Neuron (in vitro differentiated cells): Measurements from ENCODE around the gene VPS37C.
"Not testable (repeated sequence)": the region's sequence is repeated elsewhere in the genome, so short reads cannot be mapped to it uniquely, and the experiment has no call there.

ENCODE experiments used
- H2AFZ ChIP-seq: one replicate; pipeline ENCODE4 v1.6.1; 2013; ENCODE audit warnings: low read depth, mild to moderate bottlenecking, inconsistent platforms, low read length, moderate library complexity
- H3K27me3 ChIP-seq: one replicate; pipeline ENCODE4 v1.6.1; 2013; ENCODE audit warnings: low read length; ENCODE audit not compliant: insufficient read depth
- H3K36me3 ChIP-seq: one replicate; pipeline ENCODE4 v1.6.1; 2013; ENCODE audit warnings: low read length; ENCODE audit not compliant: insufficient read depth
- H3K4me1 ChIP-seq: one replicate; pipeline ENCODE4 v1.6.1; 2013; ENCODE audit warnings: low read length; ENCODE audit not compliant: insufficient read depth
- H3K4me3 ChIP-seq: 2 replicates; pipeline ENCODE4 v1.5.1; 2013; ENCODE audit warnings: mild to moderate bottlenecking, low read length, moderate library complexity
- H3K9me3 ChIP-seq: one replicate; pipeline ENCODE4 v1.6.1; 2013; ENCODE audit warnings: low read length

Gene VPS37C

DNA sequence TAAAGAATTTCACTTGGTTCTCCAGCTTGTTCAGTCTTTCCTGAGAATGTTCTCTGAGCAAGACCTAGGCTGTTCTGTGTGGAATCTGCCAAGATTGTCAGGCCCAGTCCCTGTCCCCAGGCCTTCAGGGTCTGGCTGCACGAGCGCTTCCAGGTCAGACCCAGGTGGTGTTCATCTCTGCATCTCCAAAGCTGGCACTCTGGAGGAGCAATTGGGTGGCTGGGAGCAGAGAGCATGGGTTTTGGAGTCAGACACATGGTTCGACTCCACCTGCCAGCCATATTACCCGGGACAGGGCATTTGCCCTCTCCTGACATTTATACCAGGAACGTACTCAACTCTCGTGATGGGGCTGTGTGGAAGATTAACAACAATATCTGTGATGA, 50.2 kb downstream of the VPS37C start:
- no peaks in the 10 kb centered on the region for H3K36me3 ChIP-seq
- H3K4me1 ChIP-seq: no peaks in the 10 kb centered on the region

DNA sequence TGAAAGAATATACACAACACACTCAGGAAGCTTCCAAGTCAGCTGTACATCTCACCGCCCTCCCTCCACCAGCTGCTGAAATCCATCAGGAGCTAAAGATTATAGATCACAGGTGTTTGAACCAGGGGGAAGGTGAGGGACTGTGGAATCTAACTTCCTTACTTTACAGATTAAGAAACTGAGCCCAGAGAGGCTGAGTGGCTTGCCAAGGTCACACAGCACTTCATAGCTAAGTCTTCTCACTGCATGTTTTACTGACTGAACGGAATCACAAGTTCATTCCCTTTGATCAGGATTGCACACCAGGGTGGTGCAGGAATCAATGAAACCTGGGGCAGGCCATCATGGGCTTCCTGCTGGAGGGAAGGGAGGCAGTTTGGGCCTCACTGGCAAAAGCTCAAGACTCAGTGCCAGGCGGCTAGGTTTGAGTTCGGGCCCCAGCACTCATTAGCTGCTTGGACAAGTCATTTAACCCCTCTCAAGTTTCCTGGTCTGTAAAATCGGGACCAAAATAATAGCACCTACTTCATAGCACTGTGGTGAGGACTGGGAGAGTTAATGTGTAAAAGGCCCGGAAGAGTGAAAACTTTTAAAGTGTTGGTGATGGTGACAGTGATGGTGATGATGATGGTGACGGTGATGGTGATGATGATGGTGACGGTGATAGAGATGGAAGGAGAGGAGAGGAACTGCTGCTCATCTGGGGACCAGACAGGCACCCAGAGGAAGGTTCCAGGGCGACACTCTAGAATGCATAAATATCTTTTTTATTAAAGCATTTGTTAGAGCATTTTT, 50.8 kb downstream of the VPS37C start:
- no peaks in the 10 kb centered on the region for H3K27me3 ChIP-seq

More for the DNA sequence above, 50.2 kb downstream of the VPS37C start:
- H3K9me3 ChIP-seq: no peaks in the 10 kb centered on the region
- H2AFZ ChIP-seq: no peak overlapping the region
- H3K4me3 ChIP-seq: no peak overlapping the region
- no peaks in the 10 kb centered on the region for H3K27me3 ChIP-seq

DNA sequence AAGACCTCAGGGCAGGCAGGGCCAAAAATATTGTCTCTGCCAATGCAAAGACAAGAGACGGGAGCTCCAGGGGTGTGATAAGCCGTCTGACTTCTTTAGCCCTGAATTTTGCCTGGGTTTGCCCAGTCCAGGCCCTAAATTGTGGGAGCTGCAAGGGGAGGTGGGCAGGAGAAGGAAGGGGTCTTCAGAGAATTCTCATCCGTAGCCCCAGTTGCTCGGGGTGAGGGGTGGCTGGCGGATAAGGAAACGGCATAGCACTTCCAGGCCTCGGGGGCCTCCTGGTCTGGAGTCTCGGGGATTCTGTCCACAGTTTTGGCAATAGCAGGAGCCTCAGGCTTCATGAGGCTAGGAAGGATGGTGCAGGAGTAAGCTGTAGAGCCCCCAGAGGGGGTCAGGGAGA, 51.6 kb downstream of the VPS37C start:
- no peaks in the 10 kb centered on the region for H3K9me3 ChIP-seq
- H3K27me3 ChIP-seq: no peaks in the 10 kb centered on the region
- no peaks in the 10 kb centered on the region for H3K36me3 ChIP-seq
- no peak overlapping the region for H2AFZ ChIP-seq
- no peaks in the 10 kb centered on the region for H3K4me1 ChIP-seq
- no peak overlapping the region for H3K4me3 ChIP-seq

More for the DNA sequence above, 50.8 kb downstream of the VPS37C start:
- no peaks in the 10 kb centered on the region for H3K4me1 ChIP-seq
- H3K9me3 ChIP-seq: no peaks in the 10 kb centered on the region
- no peak overlapping the region for H3K4me3 ChIP-seq
- H2AFZ ChIP-seq: no peak overlapping the region
- no peaks in the 10 kb centered on the region for H3K36me3 ChIP-seq

DNA sequence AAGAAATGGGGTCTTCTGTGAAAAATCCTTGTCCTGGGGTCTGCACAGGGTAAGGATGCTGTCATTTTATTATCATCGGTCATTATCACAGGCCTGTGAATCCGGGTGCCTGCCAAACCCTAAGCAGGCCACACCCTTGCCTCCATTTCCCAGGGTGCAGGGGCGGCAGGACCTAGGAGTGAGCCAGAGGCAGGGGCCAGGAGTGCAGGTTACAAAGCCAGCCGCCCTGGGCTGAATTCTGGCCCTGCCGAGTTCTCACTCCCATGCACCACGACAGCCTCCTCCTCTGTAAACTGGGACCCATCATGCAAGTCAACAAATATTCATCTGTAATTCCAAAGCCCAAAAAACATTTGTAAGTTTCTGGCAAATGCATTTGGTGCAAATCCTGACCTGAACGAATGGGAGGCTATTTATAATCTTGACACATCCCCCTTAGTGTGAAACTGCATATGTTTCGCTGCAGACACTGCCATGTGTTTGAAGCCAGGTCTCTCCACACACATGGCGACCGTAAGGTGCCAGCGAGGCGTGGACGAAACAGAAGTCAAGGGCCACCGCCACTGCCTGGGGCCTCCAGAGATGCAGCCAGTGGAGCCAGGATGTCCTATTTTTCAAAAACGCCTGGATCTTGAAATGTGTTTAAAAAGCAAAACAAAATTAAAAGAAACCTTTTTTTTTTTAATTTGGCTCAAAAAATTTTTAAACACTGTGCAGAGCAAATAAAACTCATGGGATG, 52.2 kb downstream of the VPS37C start:
- Histone ChIP-seq H3K4me3 (no peak overlapping the region), H3K4me1 (no peaks in the 10 kb centered on the region), H3K27me3 (no peaks in the 10 kb centered on the region), H3K36me3 (no peaks in the 10 kb centered on the region), H2AFZ (no peak overlapping the region), H3K9me3 (no peaks in the 10 kb centered on the region)

DNA sequence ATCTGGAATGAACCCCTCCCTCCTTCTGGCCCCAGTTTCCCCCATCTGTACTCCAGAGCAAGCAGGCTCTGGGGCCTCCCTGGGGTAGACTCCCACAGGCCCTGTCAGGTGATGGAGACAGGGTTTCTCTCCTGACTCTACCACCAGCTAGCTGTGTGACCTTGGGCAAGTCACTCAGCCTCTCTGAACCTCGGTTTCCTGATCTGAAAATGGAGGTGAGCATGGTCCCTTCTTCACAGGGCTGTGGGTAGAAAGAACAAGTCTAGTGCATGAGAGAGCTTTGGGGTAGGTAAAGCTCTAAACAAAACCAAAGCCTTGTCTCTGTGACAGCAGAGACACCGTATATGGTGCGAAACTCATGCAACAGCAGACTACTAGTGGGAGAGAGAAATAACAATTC, 53.3 kb downstream of the VPS37C start:
- Histone ChIP-seq H2AFZ (no peak overlapping the region), H3K9me3 (no peaks in the 10 kb centered on the region), H3K4me3 (no peak overlapping the region), H3K27me3 (no peaks in the 10 kb centered on the region), H3K4me1 (no peaks in the 10 kb centered on the region), H3K36me3 (no peaks in the 10 kb centered on the region)

DNA sequence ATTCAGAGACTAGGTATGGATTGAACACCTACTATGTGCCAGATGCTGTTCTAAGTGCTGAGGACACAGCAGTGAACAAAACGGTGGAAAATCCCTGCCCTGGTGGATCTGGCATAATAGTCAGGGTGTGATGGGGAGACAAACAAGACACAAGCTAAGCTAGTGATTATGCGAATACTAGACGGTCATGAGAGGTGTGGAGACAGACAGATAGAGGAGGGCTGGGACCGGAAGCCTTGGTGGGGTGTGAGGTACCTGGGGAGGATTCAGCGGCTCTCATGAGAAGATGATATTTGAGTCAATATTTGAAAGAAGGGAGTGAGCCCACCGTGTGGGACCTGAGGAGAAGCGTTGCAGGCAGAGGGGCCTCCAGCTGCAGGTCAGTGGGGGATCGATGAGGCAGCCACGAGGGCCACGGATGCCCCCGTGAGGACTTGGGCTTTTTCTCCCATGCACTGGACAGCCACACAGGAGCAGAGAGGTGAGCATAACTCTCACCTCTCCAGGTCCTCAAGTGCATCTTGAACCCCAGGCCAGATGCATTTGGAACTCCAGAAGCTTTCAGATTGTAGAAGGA, 54.2 kb downstream of the VPS37C start:
- Histone ChIP-seq H3K4me3 (no peak overlapping the region), H3K4me1 (no peaks in the 10 kb centered on the region), H2AFZ (no peak overlapping the region), H3K9me3 (no peaks in the 10 kb centered on the region), H3K27me3 (no peaks in the 10 kb centered on the region), H3K36me3 (no peaks in the 10 kb centered on the region)

DNA sequence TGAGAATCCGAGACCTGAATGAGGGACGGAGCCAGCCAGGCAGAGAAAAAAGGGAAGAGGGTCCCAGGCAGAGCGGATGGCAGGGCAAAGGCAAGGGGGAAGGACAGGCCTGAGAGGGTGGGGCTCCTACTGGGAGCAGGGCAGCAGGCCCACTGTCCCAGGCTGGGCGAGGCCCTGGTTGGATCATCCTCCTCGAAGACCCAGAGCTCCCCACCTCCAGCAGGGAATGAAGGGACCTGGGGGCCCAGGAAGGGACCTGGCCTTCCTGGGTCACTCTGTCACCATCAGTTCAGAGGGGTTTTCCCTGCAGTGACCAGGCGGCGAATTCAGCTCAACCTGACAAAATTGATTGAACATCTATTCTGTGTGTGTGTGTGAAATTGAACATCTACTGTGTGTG, 54.9 kb downstream of the VPS37C start:
- Histone ChIP-seq H3K36me3 (no peaks in the 10 kb centered on the region), H3K4me1 (no peaks in the 10 kb centered on the region), H2AFZ (no peak overlapping the region), H3K4me3 (no peak overlapping the region), H3K27me3 (no peaks in the 10 kb centered on the region), H3K9me3 (no peaks in the 10 kb centered on the region)

DNA sequence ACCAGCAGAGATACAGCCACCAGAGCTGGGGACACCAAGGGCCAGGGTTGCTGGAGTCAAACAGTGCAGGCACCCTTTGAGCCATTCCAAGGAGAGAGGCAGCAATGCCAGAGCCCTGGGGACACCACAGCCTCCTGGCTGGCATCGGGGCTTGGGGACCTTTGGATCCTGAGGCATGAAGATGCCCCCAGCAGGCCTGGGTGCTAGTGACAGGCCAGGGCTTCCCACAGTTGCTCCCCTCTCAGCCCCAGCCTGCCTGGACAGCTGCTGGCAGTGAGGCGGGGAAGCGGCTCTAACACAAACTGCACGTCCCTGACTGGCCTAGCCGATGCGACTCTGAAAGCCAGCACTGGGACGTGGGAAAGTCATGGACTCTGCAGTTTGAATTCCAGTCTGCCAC, 56.3 kb downstream of the VPS37C start:
- no peak overlapping the region for H3K4me3 ChIP-seq
- H2AFZ ChIP-seq: no peak overlapping the region
- H3K4me1 ChIP-seq: no peaks in the 10 kb centered on the region
- no peaks in the 10 kb centered on the region for H3K27me3 ChIP-seq
- no peaks in the 10 kb centered on the region for H3K9me3 ChIP-seq
- no peaks in the 10 kb centered on the region for H3K36me3 ChIP-seq

DNA sequence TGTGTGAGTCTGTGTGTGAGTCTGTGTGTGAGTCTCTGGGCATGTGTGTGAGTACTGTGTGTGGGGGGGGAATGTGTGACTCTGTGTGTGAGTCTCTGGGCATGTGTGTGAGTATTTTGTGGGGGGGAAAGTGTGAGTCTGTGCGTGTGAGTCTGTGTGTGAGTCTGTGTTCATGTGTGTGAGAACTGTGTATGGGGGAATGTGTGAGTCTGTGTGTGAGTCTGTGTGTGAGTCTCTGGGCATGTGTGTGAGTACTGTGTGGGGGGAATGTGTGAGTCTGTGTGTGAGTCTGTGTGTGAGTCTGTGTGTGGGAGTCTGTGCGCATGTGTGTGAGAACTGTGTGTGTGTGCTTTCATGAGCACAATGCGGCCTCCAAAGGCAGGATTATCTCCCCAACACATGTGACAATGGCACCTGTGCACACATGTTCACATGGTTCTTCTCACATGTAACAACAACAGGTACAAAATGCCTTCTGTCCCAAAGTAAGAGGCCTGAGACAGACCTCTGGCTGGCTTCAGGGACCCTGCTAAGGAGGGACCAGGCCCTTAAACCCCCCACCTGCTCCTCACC, 57.3 kb downstream of the VPS37C start:
- Histone ChIP-seq H3K9me3 (no peaks in the 10 kb centered on the region), H2AFZ (no peak overlapping the region), H3K4me3 (no peak overlapping the region), H3K4me1 (no peaks in the 10 kb centered on the region), H3K36me3 (no peaks in the 10 kb centered on the region), H3K27me3 (no peaks in the 10 kb centered on the region)

DNA sequence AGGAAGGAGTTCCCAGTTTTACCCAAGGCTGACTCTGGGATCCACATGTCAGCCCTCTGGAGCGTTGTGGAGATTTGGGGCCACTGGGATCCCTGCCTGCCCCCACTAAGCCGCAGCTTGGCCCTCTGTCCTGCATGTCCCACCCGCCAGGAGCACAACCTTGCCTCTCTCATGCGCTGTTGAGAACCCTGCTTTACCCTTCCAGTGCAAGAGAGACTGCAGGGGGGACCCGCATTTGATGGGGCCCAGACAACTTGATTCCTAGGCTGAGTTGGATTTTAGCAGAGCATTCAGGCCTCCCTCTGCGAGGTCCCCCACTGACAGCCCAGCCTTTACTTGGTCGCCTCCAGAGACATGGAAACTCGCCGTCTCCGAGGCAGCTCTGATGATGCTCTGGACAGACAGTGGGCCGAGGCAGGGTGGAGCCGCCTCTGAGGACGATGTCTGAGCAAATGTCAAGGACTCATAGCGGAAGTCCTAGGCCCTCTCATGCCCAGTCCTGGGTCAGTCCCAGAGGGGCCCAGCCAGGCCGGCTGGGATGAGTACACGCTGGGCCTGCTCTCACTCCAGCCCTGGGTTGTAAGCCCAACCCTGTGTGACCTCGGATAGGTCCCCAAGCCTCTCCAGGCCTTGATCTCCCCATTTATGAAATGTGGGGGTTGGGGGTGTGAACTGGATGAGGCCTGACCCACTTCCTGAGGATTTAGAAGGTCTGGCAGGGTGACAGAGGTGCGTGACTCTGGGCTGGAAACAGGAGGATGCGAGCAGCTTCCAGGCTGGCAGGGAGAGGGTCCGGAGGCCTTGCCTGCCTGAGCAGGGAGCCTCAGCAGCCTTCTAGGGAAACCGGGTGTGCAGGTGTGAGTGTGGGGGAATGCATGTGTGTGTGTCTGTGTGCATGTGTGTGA, 58.3 kb downstream of the VPS37C start:
- H2AFZ ChIP-seq: no peak overlapping the region
- no peaks in the 10 kb centered on the region for H3K27me3 ChIP-seq
- no peaks in the 10 kb centered on the region for H3K4me1 ChIP-seq
- no peak overlapping the region for H3K4me3 ChIP-seq
- no peaks in the 10 kb centered on the region for H3K36me3 ChIP-seq
- no peaks in the 10 kb centered on the region for H3K9me3 ChIP-seq

DNA sequence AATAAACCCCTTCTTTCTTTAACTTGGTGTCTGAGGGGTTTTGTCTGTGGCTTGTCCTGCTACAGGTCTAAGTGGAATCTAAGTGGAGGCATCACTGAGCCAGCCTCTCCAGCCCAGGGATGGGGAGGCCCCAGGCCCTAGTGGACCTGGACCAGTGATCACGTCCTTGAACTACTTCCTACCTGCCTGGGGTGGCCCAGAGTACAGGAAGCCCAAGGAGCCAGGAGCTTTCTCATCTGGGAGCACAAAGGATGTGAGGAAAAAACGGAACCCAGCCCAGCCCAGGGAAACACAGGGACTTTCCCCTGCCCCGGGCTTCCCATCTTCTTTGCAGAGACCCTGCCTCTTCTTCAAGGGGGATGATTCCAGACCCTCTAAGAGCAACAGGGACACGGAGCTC, 62.4 kb downstream of the VPS37C start:
- peaks cover 3% of the 10 kb centered on the region for H3K9me3 ChIP-seq
- no peaks in the 10 kb centered on the region for H3K4me1 ChIP-seq
- H3K27me3 ChIP-seq: no peaks in the 10 kb centered on the region
- no peaks in the 10 kb centered on the region for H3K36me3 ChIP-seq
- H3K4me3 ChIP-seq: no peak overlapping the region
- H2AFZ ChIP-seq: no peak overlapping the region

DNA sequence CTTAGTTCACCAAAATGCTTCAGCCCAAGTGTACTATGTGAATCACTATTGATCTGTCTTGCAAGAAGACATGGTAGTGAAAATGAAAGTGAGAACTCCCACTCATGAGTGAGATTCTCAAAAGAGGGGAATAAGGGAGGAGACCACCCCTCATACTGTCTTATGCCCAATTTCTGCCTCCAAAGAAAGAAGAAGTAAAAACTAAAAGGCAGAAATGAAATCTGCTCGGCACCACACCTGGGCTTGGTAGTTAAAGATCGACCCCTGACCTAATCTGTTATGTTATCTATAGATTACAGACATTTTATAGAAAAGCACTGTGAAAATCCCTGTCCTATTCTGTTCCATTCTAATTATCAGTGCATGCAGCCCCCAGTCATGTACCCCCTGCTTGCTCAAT, 63.0 kb downstream of the VPS37C start:
- H3K4me1 ChIP-seq, H3K27me3 ChIP-seq, H3K4me3 ChIP-seq, H2AFZ ChIP-seq, H3K36me3 ChIP-seq, H3K9me3 ChIP-seq: not testable (repeated sequence)
